NCI-H226 (cell line): Measurements from ENCODE around the gene SLC31A2.

Experiments
- DNase-seq: peaks from one replicate; pipeline ENCODE4 v3.0.0-alpha.2; 2015

SLC31A2 gene

DNA sequence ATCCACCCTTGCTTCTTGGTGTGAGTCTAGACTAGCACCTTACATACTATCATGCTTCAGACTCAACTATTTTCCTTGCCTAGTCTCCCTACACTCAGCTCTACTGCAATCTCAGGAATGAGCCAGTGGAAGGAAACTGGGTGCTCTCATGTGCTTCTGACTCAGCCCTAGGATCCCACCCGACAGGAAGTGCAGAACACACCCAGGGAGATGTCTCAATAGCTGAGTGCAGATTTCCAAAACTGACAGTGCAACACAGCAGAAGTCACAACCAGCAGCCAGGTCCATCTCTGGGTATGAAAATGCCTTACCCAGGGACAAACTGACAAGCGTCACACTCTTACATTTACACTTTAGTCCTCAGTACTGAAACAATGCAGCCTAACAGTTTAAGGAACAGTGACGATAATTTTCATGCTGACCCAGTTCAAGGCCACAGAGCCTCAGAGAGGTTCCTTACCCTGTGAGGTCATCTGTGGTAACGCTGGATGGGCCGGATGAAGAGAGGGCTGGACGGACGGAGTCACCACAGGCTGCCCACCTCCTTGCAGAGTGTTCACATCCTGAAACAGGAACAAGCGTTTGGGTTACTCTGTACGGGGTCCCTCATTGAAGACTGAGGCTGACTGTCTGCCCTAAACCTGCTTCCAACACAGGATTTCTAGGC is 37.3 kb downstream of the SLC31A2 start:
- DNase-seq, result peak; percentile 97

DNA sequence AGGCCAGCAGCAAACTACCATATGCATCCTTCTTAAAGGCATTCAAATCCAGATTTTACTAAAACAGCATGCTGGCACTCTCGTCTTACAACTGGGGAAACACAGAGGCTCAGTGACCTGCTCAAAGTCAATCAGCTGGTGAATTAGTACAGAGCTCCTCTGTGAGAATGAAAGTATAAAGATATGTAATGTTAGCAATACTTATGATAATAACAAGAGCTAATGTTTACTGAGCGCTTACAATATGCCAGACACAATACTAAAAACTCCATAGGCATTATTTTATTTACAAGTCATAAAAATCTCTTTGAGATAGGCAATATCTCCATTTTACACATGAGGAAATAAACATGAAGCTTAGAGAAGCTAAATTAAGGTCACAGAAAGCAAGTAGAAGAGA is 41.6 kb downstream of the SLC31A2 start:
- no peak for DNase-seq

DNA sequence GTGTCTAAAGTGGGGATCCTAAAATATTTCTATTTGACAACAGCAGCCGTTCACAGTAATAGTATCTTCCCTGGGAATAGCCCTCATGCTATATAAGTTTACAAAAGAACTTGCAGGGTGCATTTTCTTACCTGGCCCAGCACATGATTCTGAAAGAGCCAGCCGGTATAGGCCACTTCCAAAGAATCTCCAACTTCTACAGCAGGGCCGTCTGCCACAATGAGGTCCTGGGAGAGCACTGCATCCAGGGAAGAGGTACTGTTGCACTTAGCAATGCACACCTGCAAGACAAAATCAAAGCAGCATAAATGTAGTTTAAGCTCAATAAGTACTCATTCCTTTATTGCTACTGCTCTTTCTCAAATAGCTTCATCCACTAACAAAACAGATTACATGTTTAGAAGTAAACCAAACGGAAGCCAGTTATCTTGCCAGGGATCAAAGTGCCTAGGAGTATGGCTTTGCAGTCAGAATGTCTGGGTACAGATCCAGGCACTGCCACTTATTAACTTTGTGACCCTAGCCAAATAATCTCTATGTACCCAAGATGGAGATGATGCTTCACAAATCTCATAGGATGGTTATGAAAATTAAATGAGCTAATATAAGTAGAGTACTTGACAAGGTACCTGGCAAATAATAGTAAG is 49.0 kb downstream of the SLC31A2 start:
- no peak for DNase-seq

DNA sequence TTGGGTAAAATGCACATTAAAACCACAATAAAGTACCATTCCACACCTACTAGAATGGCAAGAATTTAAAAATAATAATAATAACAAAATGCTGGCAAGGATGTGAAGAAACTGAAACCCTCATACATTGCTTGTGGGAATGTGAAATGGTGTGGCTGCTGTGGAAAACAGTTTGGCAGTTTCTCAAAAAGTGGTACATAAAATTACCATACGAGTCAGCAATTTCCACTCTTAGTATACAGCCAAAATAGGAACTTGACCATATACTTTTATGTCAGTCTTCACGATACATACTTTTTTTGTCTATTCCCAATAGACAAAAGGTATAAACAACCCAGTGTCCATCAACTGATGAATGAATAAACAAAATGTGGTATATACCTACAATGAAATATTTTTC is 54.6 kb downstream of the SLC31A2 start:
- no peak for DNase-seq

DNA sequence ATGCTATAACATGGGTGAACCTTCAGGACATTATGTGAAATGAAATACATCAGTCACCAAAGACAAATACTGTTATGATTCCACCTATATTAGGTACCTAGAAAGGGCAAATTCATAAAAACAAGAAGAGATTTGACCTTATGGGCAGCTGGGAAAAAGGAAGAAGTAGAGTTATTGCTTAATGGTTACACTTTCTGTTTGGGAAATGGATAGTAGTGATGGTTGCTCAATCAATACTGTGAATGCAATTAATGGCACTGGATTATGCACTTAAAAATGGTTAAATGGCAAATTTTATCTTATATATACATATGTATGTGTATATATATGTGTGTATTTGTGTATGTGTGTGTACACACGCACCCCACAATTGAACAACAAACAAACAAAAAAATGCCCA is 55.1 kb downstream of the SLC31A2 start:
- DNase-seq, result no peak

DNA sequence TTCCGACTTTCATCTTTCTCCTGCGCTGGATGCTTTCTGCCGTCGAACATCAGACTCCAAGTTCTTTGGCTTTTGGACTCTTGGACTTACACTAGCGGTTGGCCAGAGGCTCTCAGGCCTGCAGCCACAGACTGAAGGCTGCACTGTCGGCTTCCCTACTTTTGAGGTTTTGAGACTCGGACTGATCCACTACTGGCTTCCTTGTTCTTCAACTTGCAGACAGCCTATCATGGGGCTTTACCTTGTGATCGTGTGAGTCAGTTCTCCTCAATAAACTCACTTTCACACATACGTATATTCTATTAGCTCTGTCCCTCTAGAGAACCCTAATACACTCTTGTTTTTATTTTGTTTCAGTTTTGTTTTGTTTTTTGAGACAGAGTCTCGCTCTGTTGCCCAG is 60.0 kb downstream of the SLC31A2 start:
- no peak for DNase-seq
